Uterus (tissue), 2 donors: ENCODE measurements around the gene ZNF215.

Experiments used
- CTCF ChIP-seq, 4 experiments: fragments of 200-600 bp in 2 of 4; fragments of 450-650 bp in 2 of 4; sonication (generic) in 2 of 4; IDR thresholded peaks; one replicate each; pipeline ENCODE4 v1.5.1; 2016 to 2019; ENCODE audit warnings: antibody characterized with exemption in 4 of 4, mild to moderate bottlenecking in 2 of 4, moderate library complexity in 1 of 4
- POLR2A ChIP-seq, 2 donors: fragments of 450-650 bp; IDR thresholded peaks; one replicate each; pipeline ENCODE4 v1.6.1; 2016; ENCODE audit warnings: antibody characterized with exemption in 2 of 2, mild to moderate bottlenecking in 1 of 2, moderate library complexity in 1 of 2

DNA sequence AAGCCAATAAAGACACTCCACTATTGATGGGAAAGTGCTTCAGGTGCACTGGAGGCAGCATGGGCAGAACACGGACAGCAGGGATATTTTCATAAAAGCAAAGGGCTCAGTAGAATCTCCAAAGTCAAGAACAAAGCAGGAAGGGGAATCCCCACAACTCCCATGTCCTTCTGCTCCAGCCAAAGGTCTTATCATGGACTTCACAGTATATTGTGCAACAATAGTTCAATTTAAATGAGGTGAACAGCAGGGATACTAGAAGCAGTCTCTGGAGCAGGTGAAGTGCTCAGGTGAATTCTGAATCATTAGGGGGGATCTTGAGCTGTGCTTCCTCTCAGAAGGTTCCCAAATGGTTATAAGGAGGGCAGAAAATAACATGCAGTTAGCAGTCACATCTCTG, 27.3 kb upstream of the ZNF215 start:
- no peak for TF ChIP-seq CTCF (IDR thresholded peaks at IDR 0.05)
- no peak for TF ChIP-seq POLR2A (IDR thresholded peaks at IDR 0.05)
